ENCODE data around the gene TM2D3. TPM values are rescaled to one million over a fixed set of nuclear protein-coding genes. Genes with fewer than 3 reads are reported as not detected.
"Not testable (repeated sequence)": the region's sequence is repeated elsewhere in the genome, so short reads cannot be mapped to it uniquely, and the experiment has no call there.

Gene TM2D3
- total RNA-seq, 2 donors from 2014 or later: 39.8 to 104 TPM

DNA sequence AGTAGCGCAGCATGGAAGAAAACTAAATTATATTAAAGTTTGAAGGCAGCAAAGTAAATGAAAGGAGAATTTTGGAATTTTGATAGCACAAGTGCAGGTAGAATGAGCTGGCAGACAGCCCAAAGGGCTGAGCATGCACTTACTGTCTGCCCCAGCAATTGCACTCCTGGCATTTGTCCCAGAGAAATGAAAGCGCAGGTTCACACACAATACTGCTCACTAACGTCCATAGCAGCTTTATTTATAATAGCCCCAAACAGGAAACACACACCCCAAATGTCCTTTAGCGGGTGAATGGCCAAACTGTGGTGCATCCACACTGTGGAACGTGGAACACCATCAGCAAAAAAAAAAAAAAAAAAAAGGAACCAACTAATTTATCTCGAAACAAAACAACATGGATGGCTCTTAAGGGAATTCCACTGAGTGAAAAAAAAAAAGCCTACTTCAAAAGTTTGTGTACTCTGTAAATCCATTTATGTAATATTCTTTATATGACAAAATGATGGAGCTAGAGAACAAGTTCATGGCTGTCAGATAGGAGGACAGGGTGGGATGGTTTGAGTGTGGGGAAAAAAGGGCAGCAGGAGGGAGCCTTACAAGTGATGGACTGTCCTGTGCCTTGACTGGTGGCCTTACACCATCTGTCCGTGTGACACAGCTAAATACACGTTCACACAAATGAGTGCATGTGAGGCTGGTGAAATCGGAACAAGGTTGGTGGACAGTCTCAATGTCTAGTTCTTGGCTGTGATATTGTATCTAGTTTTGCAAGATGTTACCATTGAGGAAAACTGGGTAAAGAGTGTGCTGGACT is 6.0 kb upstream of the TM2D3 start:
- ATAC-seq (ENCODE audit: insufficient number of reproducible peaks, low FRiP score, low read depth): no peak
- Histone ChIP-seq H3K4me3 (no peak overlapping the region), H3K9me3 (no peaks in the 10 kb centered on the region), H3K36me3 (peaks cover 23% of the 10 kb centered on the region), H3K4me1 (ENCODE audit: control insufficient read depth in 1 of 2, low read depth in 2 of 2) (peaks cover 0 to 2% of the 10 kb centered on the region in 2 donors), H3K27me3 (replicated peaks; ENCODE audit: insufficient read depth) (no peaks in the 10 kb centered on the region), H3K27ac (no peak overlapping the region)
- no peak for DNase-seq (ENCODE audit: low spot score)
- TF ChIP-seq, protein P1, sequence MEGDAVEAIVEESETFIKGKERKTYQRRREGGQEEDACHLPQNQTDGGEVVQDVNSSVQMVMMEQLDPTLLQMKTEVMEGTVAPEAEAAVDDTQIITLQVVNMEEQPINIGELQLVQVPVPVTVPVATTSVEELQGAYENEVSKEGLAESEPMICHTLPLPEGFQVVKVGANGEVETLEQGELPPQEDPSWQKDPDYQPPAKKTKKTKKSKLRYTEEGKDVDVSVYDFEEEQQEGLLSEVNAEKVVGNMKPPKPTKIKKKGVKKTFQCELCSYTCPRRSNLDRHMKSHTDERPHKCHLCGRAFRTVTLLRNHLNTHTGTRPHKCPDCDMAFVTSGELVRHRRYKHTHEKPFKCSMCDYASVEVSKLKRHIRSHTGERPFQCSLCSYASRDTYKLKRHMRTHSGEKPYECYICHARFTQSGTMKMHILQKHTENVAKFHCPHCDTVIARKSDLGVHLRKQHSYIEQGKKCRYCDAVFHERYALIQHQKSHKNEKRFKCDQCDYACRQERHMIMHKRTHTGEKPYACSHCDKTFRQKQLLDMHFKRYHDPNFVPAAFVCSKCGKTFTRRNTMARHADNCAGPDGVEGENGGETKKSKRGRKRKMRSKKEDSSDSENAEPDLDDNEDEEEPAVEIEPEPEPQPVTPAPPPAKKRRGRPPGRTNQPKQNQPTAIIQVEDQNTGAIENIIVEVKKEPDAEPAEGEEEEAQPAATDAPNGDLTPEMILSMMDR (IDR thresholded peaks at IDR 0.05): no peak

DNA sequence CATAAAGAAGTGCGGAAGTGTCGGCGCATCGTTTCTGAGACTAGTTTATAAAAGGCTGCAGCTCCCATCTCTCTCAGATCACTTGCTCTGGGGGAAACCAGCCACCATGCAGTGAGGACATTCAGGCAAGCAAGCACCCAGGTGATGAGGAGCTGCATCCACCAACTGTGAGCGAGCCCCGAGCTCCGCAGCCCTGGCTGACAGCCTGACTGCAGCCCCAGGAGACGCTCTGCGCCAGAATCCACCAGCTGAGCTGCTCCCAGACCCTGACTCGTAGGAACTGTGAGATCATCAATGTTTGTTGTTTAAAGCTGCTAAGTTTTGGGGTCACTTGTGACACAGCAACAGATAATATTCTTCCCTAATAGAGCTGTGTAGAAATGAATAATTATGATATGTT is 5.0 kb upstream of the TM2D3 start:
- H3K4me1 ChIP-seq (ENCODE audit: control insufficient read depth in 1 of 2, low read depth in 2 of 2): peaks cover 0 to 7% of the 10 kb centered on the region in 2 donors
- H3K36me3 ChIP-seq: peaks cover 23% of the 10 kb centered on the region
- ATAC-seq (ENCODE audit: insufficient number of reproducible peaks, low FRiP score, low read depth): no peak
- H3K27me3 ChIP-seq (replicated peaks; ENCODE audit: insufficient read depth): no peaks in the 10 kb centered on the region
- H3K4me3 ChIP-seq: no peak overlapping the region
- no peak overlapping the region for H3K27ac ChIP-seq
- H3K9me3 ChIP-seq: no peaks in the 10 kb centered on the region
- TF ChIP-seq, protein P1 (IDR thresholded peaks at IDR 0.05): no peak
- no peak for DNase-seq (ENCODE audit: low spot score)

DNA sequence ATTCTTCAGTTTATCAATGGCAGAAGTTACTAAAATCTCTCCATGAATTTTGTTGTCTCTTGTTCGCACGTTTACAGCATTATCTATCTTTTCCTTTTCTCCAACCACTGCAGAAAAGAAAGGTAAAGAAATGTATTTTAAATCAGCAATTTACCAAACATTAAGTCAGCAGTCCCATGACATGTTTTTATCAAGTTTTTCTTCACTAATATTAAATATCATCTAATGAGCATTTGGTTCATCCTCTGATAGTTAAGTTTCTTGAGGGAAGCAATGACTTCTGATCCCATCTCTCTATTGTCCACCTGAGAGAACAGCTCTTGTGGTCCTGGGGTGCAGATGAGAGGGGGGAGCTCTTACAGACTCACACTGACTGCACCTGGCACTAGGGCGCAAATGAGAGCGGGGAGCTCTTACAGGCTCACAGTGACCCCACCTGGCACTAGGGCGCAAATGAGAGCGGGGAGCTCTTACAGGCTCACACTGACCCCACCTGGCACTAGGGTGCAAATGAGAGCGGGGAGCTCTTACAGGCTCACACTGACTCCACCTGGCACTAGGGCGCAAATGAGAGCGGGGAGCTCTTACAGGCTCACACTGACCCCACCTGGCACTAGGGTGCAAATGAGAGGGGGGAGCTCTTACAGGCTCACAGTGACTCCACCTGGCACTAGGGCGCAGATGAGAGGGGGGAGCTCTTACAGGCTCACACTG is 2.6 kb upstream of the TM2D3 start:
- not testable (repeated sequence) for DNase-seq (ENCODE audit: low spot score); H3K9me3 ChIP-seq; H3K27ac ChIP-seq; H3K4me3 ChIP-seq; H3K27me3 ChIP-seq (replicated peaks; ENCODE audit: insufficient read depth); ATAC-seq (ENCODE audit: insufficient number of reproducible peaks, low FRiP score, low read depth)
- H3K36me3 ChIP-seq: peaks cover 10% of the 10 kb centered on the region
- peaks cover 10 to 25% of the 10 kb centered on the region in 2 donors for H3K4me1 ChIP-seq (ENCODE audit: control insufficient read depth in 1 of 2, low read depth in 2 of 2)

DNA sequence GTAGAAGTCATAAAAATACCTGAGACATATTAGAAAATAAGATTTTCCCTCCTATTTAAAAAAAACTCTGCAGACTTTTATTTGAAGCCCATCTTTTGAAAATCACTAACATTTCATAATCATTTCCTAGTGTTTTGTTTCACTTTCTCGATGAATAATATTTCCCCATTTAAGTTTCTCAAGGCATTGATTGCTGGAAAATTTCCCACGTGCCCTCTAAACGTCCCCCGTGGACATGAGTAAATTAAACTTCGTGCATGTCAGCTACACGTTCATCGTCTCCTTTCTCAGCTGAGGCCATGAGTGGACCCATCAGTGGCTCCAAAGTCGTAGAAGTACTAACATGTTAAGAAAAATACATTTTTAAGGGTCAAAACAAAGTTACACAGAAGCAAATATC is 2.0 kb upstream of the TM2D3 start:
- no peaks in the 10 kb centered on the region for H3K27me3 ChIP-seq (replicated peaks; ENCODE audit: insufficient read depth)
- DNase-seq (ENCODE audit: low spot score): no peak
- TF ChIP-seq, protein P1 (IDR thresholded peaks at IDR 0.05): no peak
- H3K9me3 ChIP-seq: no peaks in the 10 kb centered on the region
- peaks cover 10% of the 10 kb centered on the region for H3K36me3 ChIP-seq
- peaks cover 10 to 31% of the 10 kb centered on the region in 2 donors for H3K4me1 ChIP-seq (ENCODE audit: control insufficient read depth in 1 of 2, low read depth in 2 of 2)
- no peak overlapping the region for H3K4me3 ChIP-seq
- H3K27ac ChIP-seq: no peak overlapping the region
- no peak for ATAC-seq (ENCODE audit: insufficient number of reproducible peaks, low FRiP score, low read depth)

DNA sequence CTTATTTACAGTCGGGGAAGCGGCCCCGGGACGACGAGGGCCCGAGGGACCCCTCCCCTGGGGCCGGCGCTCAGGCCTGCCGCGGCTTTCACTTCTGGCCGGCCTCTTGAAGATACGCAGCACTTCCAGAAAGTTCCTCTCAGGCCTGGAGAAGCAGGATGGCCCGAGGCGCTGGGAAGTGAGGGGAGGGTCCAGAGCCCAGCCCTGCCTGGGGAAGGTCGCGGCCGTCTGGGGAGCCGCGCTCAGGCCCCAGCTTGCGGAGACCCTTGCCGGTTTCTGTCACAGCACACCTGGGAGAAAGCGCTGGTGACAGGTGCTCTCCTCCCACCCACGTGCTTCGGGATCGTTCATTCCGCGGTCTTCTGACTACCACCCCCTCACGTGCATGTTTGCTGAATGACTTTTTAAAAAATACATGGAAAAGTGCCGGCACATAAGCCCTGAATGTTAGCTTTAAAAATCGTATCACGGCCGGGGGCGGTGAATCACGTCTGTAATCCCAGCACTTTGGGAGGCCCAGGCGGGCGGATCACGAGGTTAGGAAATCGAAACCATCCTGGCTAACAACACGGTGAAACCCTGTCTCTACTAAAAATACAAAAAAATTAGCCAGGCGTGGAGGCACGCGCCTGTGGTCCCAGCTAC is 727 bp upstream of the TM2D3 start:
- Histone ChIP-seq H3K4me1 (ENCODE audit: control insufficient read depth in 1 of 2, low read depth in 2 of 2) (peaks cover 14 to 37% of the 10 kb centered on the region in 2 donors), H3K36me3 (peaks cover 16% of the 10 kb centered on the region), H3K27me3 (replicated peaks; ENCODE audit: insufficient read depth) (no peaks in the 10 kb centered on the region), H3K27ac (peak overlapping the region; percentile 92 to 97), H3K9me3 (no peaks in the 10 kb centered on the region), H3K4me3 (peak overlapping the region; percentile 91)
- TF ChIP-seq, protein P1 (IDR thresholded peaks at IDR 0.05): no peak
- DNase-seq (ENCODE audit: low spot score): no peak
- ATAC-seq (ENCODE audit: insufficient number of reproducible peaks, low FRiP score, low read depth): no peak
